LNCAP (cell line): ENCODE data around the gene SAXO1.

Source experiments
- TF ChIP-seq, protein P1 (sequence below): fragments of 450-650 bp; IDR thresholded peaks from 2 replicates; pipeline ENCODE4 v1.5.1; 2017; ENCODE audit warnings: mild to moderate bottlenecking

The SAXO1 gene

GRCh38 chr9:18951936-18952335, 81.1 kb downstream of the SAXO1 start:
- TF ChIP-seq, protein P1, sequence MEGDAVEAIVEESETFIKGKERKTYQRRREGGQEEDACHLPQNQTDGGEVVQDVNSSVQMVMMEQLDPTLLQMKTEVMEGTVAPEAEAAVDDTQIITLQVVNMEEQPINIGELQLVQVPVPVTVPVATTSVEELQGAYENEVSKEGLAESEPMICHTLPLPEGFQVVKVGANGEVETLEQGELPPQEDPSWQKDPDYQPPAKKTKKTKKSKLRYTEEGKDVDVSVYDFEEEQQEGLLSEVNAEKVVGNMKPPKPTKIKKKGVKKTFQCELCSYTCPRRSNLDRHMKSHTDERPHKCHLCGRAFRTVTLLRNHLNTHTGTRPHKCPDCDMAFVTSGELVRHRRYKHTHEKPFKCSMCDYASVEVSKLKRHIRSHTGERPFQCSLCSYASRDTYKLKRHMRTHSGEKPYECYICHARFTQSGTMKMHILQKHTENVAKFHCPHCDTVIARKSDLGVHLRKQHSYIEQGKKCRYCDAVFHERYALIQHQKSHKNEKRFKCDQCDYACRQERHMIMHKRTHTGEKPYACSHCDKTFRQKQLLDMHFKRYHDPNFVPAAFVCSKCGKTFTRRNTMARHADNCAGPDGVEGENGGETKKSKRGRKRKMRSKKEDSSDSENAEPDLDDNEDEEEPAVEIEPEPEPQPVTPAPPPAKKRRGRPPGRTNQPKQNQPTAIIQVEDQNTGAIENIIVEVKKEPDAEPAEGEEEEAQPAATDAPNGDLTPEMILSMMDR, result no peak

DNA sequence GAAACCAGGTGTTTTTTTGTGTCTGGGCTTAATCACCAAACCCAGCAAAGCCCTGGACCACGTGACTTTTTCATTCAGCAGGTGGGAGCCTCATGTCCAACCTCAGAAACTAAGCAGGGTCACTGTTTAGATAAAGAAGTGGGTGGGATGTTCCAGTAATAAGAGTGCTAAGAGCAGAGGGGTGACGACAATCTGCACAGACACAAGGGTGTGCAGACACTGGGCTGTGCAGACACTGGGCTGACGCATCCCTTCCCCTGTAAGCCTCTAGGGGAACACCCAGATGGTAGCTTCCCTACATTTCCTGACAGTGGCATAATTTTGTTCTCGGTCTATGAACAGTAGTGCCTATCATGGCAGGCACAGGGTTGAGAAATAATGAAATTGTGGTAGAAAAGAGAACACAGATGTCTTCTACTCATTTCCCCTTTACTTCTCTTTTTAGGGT, 85.1 kb downstream of the SAXO1 start:
- TF ChIP-seq, protein P1, result no peak

DNA sequence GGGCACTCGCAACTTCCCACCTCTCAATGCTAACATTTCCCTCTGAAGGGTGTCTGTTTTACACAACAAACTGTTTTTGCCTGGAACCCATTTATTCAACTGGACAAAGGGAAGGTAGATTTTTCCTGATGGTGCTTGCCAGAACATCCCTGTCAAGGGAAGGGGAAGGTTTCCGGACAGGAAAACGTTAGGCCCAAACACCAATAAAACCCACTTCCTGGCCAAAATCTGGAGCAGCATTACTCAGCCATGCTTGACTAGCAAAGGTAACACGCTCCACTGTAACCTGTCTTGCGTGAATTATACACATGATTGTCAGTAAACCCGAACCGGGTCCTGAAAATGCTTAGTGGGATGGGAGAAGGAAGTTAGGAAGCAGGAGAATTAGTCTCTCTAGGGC, 90.2 kb downstream of the SAXO1 start:
- TF ChIP-seq, protein P1, result no peak

DNA sequence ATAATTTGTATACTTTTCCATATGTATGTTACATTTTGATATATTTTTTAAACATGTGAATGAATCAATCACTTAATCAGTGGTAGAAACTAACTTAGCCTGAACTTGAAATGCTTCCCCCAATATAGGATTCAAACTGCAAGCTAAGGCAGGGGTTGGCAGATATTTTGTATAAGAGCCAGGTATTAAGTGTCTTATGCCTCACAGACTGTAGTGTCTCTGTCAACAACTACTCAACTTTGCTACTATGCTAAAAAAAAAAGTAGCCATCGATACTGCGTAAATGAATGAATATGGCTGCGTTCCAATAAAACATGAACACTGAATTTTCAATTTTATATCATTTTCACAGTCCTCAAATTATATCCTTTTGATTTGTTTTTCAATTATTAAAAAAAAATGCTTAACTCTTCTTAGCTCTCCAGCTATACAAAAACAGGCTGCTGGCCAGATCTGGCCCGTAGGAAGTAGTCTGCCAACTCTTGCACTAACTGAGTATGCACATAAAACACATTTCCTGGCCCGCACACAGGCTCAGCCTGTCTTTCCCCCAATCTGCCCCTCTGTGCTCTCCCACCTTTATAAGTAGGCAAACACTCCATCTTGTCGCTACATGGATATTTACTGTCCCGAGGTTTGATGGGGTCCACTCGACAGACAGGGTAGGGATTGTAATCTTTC, 91.8 kb downstream of the SAXO1 start:
- TF ChIP-seq, protein P1, result no peak

DNA sequence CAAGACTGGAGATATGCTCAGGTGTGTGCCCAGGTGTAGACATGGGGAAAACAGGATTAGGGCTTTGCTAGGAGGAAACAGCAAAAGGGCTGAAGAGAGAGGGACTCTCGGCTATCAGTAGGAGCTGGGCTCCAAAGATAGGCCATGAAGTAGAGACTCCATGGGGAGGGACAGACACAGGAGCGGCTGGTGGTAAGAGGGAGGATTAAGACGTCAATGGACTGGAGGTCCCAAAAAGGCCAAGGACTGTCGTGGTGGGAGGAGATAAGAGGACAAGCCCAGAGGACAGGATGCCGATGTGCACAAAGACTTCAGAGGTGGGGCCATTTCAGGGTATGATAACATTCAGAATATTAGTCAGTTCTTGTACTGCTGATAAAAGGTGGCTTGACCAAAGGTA, 93.1 kb downstream of the SAXO1 start:
- TF ChIP-seq, protein P1, result no peak

- TF ChIP-seq, protein P1, result no peak
Measured at GRCh38 chr9:18936094-18936871, 96.7 kb downstream of the SAXO1 start.

GRCh38 chr9:18935541-18935940, 97.5 kb downstream of the SAXO1 start:
- TF ChIP-seq, protein P1, result no peak
